Neural crest cell (in vitro differentiated cells): ENCODE measurements around the gene BACE2. TPM values are rescaled to one million over a fixed set of nuclear protein-coding genes. Genes with fewer than 3 reads are reported as not detected.

Experiments
- DNase-seq: peaks from one replicate; pipeline ENCODE4 v3.0.0; 2021; ENCODE audit warnings: low read depth, mixed read lengths, low spot score
- H3K27ac Mint-ChIP-seq: one replicate; pipeline ENCODE4 v1.8.0; 2021; ENCODE audit warnings: mild to moderate bottlenecking, mixed read lengths; ENCODE audit not compliant: unreplicated experiment
- H3K27me3 Mint-ChIP-seq: 2 replicates; pipeline ENCODE4 v1.8.0; 2021; ENCODE audit warnings: low read depth, mild to moderate bottlenecking, mixed read lengths
- H3K36me3 Mint-ChIP-seq: 2 replicates; pipeline ENCODE4 v1.8.0; 2021; ENCODE audit warnings: low read depth, mild to moderate bottlenecking, mixed read lengths
- H3K4me1 Mint-ChIP-seq: 2 replicates; pipeline ENCODE4 v1.8.0; 2021; ENCODE audit warnings: mixed read lengths
- H3K4me3 Mint-ChIP-seq: one replicate; pipeline ENCODE4 v1.8.0; 2021; ENCODE audit warnings: mild to moderate bottlenecking, mixed read lengths
- H3K9me3 Mint-ChIP-seq: 2 replicates; pipeline ENCODE4 v1.8.0; 2021; ENCODE audit warnings: mixed read lengths
- CTCF ChIP-seq: fragments of 200-600 bp; sonication (generic); conservative IDR thresholded peaks from 2 replicates; pipeline ENCODE4 v1.5.0; 2021; ENCODE audit warnings: antibody characterized with exemption, mild to moderate bottlenecking
- total RNA-seq: library from RNA; stranded (reverse); gene quantifications from 2 replicates; pipeline ENCODE4 v1.2.1, GENCODE V29; 2021

BACE2 gene
- total RNA-seq, 1 donor from 2014 or later: 16.9 TPM

GRCh38 chr21:41222247-41223068 lies 54.5 kb downstream of the BACE2 start:
- DNase-seq: no peak
- no peak overlapping the region for H3K4me3 Mint-ChIP-seq
- no peaks in the 10 kb centered on the region for H3K9me3 Mint-ChIP-seq
- no peaks in the 10 kb centered on the region for H3K27me3 Mint-ChIP-seq
- no peak for TF ChIP-seq CTCF
- H3K27ac Mint-ChIP-seq: no peak overlapping the region
- peaks cover under 1% of the 10 kb centered on the region for H3K36me3 Mint-ChIP-seq
- H3K4me1 Mint-ChIP-seq: peaks cover 7% of the 10 kb centered on the region

- Mint-ChIP-seq H3K4me3 (no peak overlapping the region), H3K4me1 (no peaks in the 10 kb centered on the region), H3K9me3 (peaks cover 3% of the 10 kb centered on the region), H3K27ac (no peak overlapping the region), H3K27me3 (no peaks in the 10 kb centered on the region), H3K36me3 (peaks cover 10% of the 10 kb centered on the region)
- no peak for TF ChIP-seq CTCF
- no peak for DNase-seq
Observed at GRCh38 chr21:41226853-41227252, 58.9 kb downstream of the BACE2 start.

- no peak for DNase-seq
- peak overlapping the region; percentile 32 for H3K27ac Mint-ChIP-seq
- H3K4me3 Mint-ChIP-seq: no peak overlapping the region
- peaks cover 10% of the 10 kb centered on the region for H3K36me3 Mint-ChIP-seq
- no peaks in the 10 kb centered on the region for H3K27me3 Mint-ChIP-seq
- TF ChIP-seq CTCF: no peak
- H3K4me1 Mint-ChIP-seq: no peaks in the 10 kb centered on the region
- H3K9me3 Mint-ChIP-seq: peaks cover 3% of the 10 kb centered on the region
Observed at GRCh38 chr21:41227357-41228005, 59.5 kb downstream of the BACE2 start.

- no peak for DNase-seq
- TF ChIP-seq CTCF: no peak
- Mint-ChIP-seq H3K4me3 (no peak overlapping the region), H3K4me1 (no peaks in the 10 kb centered on the region), H3K27me3 (no peaks in the 10 kb centered on the region), H3K27ac (peak overlapping the region; percentile 32), H3K9me3 (peaks cover 3% of the 10 kb centered on the region), H3K36me3 (peaks cover 10% of the 10 kb centered on the region)
Observed at GRCh38 chr21:41228006-41228370, 60.0 kb downstream of the BACE2 start.

- Mint-ChIP-seq H3K4me1 (no peaks in the 10 kb centered on the region), H3K27ac (no peak overlapping the region), H3K4me3 (no peak overlapping the region), H3K27me3 (no peaks in the 10 kb centered on the region), H3K36me3 (peaks cover 10% of the 10 kb centered on the region), H3K9me3 (peaks cover 3% of the 10 kb centered on the region)
- TF ChIP-seq CTCF: no peak
- DNase-seq: no peak
Observed at GRCh38 chr21:41228492-41228891, 60.5 kb downstream of the BACE2 start.
